ENCODE measurements around the gene APOOL. TPM values are rescaled to one million over a fixed set of nuclear protein-coding genes. Genes with fewer than 3 reads are reported as not detected.
A peak's percentile ranks its signal among the peaks of the same experiment; 100 is the strongest.
"Not testable (repeated sequence)": the region's sequence is repeated elsewhere in the genome, so short reads cannot be mapped to it uniquely, and the experiment has no call there.

Gene APOOL
- total RNA-seq, 4 donors from 2014 or later = 15.0 to 29.7 (median 23.8) TPM

DNA sequence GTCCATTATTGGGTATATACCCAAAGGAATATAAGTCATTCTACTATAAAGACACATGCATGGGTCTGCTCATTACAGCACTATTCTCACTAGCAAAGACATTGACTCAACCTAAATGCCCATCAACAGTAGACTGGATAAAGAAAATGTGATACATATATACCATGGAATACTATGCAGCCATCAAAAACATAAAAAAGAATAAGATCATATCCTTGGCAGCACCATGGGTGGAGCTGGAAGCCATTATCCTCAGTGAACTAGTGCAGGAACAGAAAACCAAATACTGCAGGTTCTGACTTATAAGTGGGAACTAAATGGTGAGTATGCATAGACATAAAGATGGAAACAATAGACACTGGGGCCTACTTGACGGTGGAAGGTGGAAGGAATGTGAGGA is 2.3 kb upstream of the APOOL start:
- Histone ChIP-seq H3K4me1 (peaks cover 0 to 7% of the 10 kb centered on the region in 2 donors), H3K9me3 (no peaks in the 10 kb centered on the region), H3K36me3 (no peaks in the 10 kb centered on the region), H3K27me3 (no peaks in the 10 kb centered on the region), H3K27ac (no peak overlapping the region), H3K4me3 (no peak overlapping the region)
- intact Hi-C loops (cut with DNase I; ENCODE audit: low total_unique reads) = loop anchor here (5.0 kb wide), 1 partner anchor 499 kb away; the partner anchor contains the start of gene HDX
- ATAC-seq = no peak
- in situ Hi-C loops (cut with MboI; ENCODE audit: low sequenced_read_pairs in 4 of 4) = no loop called here
- TF ChIP-seq, protein P1, sequence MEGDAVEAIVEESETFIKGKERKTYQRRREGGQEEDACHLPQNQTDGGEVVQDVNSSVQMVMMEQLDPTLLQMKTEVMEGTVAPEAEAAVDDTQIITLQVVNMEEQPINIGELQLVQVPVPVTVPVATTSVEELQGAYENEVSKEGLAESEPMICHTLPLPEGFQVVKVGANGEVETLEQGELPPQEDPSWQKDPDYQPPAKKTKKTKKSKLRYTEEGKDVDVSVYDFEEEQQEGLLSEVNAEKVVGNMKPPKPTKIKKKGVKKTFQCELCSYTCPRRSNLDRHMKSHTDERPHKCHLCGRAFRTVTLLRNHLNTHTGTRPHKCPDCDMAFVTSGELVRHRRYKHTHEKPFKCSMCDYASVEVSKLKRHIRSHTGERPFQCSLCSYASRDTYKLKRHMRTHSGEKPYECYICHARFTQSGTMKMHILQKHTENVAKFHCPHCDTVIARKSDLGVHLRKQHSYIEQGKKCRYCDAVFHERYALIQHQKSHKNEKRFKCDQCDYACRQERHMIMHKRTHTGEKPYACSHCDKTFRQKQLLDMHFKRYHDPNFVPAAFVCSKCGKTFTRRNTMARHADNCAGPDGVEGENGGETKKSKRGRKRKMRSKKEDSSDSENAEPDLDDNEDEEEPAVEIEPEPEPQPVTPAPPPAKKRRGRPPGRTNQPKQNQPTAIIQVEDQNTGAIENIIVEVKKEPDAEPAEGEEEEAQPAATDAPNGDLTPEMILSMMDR (IDR thresholded peaks at IDR 0.05 in 4 of 5, conservative IDR thresholded peaks at IDR 0.05 in 1 of 5) = no peak
- TF ChIP-seq POLR2A (IDR thresholded peaks at IDR 0.05) = no peak
- no peak for DNase-seq

DNA sequence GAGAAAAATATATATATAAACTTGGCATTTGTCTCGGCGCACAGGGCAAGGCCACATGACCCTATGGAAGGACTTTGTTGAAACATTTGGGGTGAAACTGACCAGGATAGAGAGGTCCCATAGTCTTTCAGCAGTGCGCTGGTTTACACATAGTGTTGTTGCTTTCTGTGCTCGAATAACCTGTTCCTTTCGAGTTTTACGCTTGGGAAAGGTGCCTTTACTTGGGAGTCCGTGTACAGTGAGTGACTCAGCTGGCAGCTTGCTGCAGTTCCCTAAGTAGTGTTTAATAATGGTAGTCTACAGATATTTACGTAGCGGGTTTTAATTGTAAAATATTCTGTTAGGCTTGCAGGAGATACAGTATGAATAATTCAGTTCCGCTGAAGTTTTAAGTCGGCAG is 578 bp downstream of the APOOL start:
- peak; percentile 30 to 38 for ATAC-seq
- peaks cover 0 to 7% of the 10 kb centered on the region in 2 donors for H3K4me1 ChIP-seq
- in situ Hi-C loops (cut with MboI; ENCODE audit: low sequenced_read_pairs in 4 of 4) (no loop called here), intact Hi-C loops (cut with DNase I; ENCODE audit: low total_unique reads) (loop anchor here (5.0 kb wide), 1 partner anchor 502 kb away; the partner anchor contains the start of gene HDX)
- peak overlapping the region; percentile 67 to 75 (median 70) for H3K4me3 ChIP-seq
- peak overlapping the region; percentile 76 to 84 (median 80) for H3K27ac ChIP-seq
- DNase-seq = no peak
- no peaks in the 10 kb centered on the region for H3K36me3 ChIP-seq
- TF ChIP-seq, protein P1 (IDR thresholded peaks at IDR 0.05 in 4 of 5, conservative IDR thresholded peaks at IDR 0.05 in 1 of 5) = no peak
- no peak for TF ChIP-seq POLR2A (IDR thresholded peaks at IDR 0.05)
- H3K9me3 ChIP-seq = no peaks in the 10 kb centered on the region
- H3K27me3 ChIP-seq = no peaks in the 10 kb centered on the region

DNA sequence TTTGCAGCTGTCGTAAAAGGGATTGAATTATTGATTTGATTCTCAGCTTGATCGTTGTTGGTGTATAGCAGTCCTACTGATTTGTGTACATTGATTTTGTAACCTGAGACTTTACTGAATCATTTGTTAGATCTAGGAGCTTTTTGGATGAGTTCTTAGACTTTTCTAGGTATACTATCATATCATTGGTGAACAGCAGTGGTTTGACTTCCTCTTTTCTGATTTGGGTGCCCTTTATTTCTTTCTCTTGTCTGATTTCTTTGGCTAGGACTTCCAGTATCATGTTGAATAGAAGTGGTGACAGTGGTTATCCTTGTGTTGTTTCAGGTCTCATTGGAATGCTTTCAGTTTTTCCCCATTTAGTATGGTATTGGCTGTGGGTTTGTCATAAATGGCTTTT is 8.4 kb downstream of the APOOL start:
- ATAC-seq (no peak), DNase-seq (no peak)
- H3K4me1 ChIP-seq = no peaks in the 10 kb centered on the region
- H3K27me3 ChIP-seq = no peaks in the 10 kb centered on the region
- no peaks in the 10 kb centered on the region for H3K36me3 ChIP-seq
- H3K4me3 ChIP-seq = no peak overlapping the region
- intact Hi-C loops (cut with DNase I; ENCODE audit: low total_unique reads) = no loop called here
- TF ChIP-seq POLR2A (IDR thresholded peaks at IDR 0.05) = no peak
- TF ChIP-seq, protein P1 (IDR thresholded peaks at IDR 0.05 in 4 of 5, conservative IDR thresholded peaks at IDR 0.05 in 1 of 5) = no peak
- in situ Hi-C loops (cut with MboI; ENCODE audit: low sequenced_read_pairs in 4 of 4) = no loop called here
- H3K27ac ChIP-seq = no peak overlapping the region
- no peaks in the 10 kb centered on the region for H3K9me3 ChIP-seq

DNA sequence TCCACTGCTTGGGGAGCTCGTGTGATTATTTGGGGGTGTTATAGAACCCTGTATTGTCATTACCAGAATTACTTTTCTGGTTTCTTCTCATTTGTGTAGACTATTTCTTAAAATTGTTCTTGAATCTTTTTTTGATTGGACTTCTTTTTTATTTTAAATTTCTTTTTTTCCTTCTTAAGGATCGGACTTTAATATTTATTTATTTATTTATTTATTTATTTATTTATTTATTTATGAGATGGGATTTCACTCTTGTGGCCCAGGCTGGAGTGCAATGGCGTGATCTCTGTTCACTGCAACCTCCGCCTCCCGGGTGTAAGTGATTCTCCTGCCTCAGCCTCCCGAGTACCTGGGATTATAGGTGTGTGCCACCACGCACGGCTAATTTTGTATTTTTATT is 11.7 kb downstream of the APOOL start:
- ATAC-seq; H3K36me3 ChIP-seq; DNase-seq; H3K4me1 ChIP-seq; H3K27ac ChIP-seq; H3K9me3 ChIP-seq; H3K4me3 ChIP-seq; H3K27me3 ChIP-seq; intact Hi-C loops (cut with DNase I; ENCODE audit: low total_unique reads); in situ Hi-C loops (cut with MboI; ENCODE audit: low sequenced_read_pairs in 4 of 4): not testable (repeated sequence)

DNA sequence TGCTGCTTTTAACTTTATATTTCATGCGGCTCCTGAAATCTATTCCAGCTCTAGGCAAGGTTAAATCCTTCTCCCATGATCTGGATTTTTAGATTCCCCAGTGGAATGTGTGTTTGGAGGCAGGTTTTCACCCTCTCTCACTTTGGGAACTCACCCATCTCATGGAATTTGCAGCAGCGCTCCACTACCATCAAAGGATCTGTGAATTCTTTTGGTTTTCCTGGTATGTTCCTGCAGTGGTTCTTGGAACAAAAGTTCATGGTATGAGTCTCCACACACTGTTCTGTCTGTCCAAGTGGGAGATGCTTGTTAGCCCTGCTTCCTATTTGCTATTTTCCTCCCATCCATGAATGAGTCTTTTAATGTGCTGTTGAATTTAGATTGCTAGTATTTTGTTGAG is 14.0 kb downstream of the APOOL start:
- no peak for ATAC-seq
- no peak for DNase-seq
- H3K36me3 ChIP-seq = no peaks in the 10 kb centered on the region
- H3K9me3 ChIP-seq = no peaks in the 10 kb centered on the region
- in situ Hi-C loops (cut with MboI; ENCODE audit: low sequenced_read_pairs in 4 of 4) = no loop called here
- H3K4me3 ChIP-seq = no peak overlapping the region
- intact Hi-C loops (cut with DNase I; ENCODE audit: low total_unique reads) = no loop called here
- TF ChIP-seq POLR2A (IDR thresholded peaks at IDR 0.05) = no peak
- TF ChIP-seq, protein P1 (IDR thresholded peaks at IDR 0.05 in 4 of 5, conservative IDR thresholded peaks at IDR 0.05 in 1 of 5) = no peak
- no peaks in the 10 kb centered on the region for H3K4me1 ChIP-seq
- H3K27me3 ChIP-seq = no peaks in the 10 kb centered on the region
- no peak overlapping the region for H3K27ac ChIP-seq

Measured in gastrocnemius medialis (tissue), 4 donors.